DMS 273 treated with DMSO at 0.1 percent for 48 hours (cell line): Measurements from ENCODE around the gene DZIP1L.

Experiments used
- DNase-seq: peaks from one replicate; lab custom pipeline; 2025; lab: John Stamatoyannopoulos, UW

Gene DZIP1L

DNA sequence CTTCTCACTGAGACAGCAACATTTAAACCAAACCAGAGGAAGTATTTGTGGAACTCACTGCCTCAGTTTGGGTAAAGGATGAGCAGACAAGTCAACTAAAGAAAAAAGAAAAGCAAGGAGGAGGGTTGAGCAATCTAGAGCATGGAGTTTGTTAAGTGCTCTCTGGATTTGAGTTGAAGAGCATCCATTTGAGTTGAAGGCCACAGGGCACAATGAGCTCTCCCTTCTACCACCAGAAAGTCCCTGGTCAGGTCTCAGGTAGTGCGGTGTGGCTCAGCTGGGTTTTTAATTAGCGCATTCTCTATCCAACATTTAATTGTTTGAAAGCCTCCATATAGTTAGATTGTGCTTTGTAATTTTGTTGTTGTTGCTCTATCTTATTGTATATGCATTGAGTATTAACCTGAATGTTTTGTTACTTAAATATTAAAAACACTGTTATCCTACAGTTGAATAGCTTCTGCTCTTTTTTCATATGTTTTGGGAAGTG, 82.2 kb downstream of the DZIP1L start:
- no peak for DNase-seq

DNA sequence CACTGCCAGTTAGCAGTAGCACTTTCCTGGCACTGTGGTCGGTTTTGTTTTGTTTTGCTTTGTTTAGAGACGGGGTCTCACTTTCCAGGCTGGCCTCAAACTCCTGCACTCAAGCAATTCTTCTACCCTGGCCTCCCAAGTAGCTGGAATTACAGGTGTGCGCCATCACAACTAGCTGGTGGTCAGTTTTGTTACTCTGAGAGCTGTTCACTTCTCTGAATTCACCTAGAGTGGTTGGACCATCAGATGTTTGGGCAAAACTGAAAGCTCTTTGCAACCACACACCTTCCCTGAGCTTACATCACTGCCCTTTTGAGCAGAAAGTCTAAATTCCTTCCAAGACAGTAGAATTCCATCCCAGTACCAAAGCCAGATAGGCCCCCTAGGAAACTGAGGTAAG, 82.8 kb downstream of the DZIP1L start:
- DNase-seq = no peak

DNA sequence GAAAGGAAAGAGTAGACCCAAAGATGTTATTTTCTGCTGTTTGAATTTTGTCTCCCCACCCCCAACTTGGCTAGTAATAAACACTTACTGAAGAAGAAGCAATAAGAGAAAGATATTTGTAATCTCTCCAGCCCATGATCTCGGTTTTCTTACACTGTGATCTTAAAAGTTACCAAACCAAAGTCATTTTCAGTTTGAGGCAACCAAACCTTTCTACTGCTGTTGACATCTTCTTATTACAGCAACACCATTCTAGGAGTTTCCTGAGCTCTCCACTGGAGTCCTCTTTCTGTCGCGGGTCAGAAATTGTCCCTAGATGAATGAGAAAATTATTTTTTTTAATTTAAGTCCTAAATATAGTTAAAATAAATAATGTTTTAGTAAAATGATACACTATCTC, 83.9 kb downstream of the DZIP1L start:
- no peak for DNase-seq

DNA sequence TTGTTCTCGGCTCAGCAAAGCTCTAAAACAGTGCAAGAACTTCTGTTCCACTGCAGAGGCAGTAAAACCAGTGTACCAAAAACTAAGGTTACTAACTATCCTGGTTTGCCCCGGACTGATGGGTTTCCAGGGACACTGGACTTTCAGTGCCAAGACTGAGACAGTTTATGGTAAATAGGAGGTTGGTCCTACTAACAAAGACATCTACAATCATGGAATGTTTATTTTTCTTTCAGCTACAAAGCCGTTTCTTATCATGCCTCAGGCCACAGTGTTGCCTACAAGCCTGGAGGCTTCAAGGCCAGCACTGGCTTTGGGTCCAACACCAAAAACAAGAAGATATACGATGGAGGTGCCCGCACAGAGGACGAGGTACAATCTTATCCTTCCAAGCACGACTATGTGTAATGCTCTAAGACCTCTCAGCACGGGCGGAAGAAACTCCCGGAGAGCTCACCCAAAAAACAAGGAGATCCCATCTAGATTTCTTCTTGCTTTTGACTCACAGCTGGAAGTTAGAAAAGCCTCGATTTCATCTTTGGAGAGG, 84.6 kb downstream of the DZIP1L start:
- DNase-seq = no peak

DNA sequence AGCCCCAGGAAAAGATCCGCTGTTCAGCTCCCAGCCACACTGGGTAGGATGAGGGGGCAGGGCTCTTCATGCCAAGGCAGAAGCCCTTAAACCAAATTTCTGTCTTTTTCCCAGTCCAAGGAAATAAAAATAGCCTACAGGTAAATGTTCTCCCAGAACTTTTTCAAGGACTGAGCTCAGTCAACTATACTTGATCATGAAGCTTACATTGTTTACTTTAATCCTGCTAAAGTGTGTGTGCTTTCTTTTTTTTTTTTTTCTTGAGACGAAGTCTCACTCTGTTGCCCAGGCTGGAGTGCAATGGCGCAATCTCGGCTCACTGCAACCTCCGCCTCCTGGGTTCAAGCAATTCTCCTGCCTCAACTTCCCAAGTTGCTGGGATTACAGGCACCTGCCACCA, 87.6 kb downstream of the DZIP1L start:
- DNase-seq = no peak

DNA sequence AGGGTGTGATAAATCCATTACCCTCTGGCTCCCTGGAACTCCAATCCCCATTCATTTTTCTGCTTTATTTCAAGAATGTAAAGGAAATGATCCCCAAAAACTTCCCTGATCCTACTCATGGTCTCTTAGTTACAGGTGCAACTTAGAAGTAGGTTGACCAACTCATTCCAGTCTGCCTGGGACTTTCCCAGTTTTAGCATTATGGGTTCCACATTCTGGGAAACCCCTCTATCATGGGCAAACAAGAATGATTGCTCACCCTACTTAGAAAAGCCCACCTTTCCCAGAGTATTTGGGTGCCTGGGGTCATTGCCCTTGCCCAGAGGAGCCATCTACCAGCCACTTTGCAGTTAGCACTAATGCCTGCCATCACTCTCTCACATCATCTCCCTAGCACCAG, 89.9 kb downstream of the DZIP1L start:
- DNase-seq = no peak

DNA sequence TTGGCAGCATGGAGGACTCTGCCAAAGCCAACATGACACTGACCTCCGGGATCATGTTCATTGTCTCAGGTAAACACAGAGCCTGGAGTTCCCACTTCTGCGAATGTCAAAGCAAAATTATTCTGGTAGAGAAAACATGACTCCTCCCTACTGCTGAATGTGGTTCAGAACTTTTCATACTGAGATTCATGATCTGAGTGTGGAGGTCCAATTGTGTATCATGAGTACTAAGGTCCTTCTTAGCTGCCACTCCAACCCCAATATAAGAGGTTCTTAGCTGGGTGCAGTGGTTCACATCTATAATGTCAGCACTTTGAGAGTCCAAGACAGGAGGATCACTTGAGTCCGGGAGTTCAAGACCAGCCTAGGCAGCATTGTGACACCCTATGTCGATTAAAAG, 91.7 kb downstream of the DZIP1L start:
- no peak for DNase-seq

DNA sequence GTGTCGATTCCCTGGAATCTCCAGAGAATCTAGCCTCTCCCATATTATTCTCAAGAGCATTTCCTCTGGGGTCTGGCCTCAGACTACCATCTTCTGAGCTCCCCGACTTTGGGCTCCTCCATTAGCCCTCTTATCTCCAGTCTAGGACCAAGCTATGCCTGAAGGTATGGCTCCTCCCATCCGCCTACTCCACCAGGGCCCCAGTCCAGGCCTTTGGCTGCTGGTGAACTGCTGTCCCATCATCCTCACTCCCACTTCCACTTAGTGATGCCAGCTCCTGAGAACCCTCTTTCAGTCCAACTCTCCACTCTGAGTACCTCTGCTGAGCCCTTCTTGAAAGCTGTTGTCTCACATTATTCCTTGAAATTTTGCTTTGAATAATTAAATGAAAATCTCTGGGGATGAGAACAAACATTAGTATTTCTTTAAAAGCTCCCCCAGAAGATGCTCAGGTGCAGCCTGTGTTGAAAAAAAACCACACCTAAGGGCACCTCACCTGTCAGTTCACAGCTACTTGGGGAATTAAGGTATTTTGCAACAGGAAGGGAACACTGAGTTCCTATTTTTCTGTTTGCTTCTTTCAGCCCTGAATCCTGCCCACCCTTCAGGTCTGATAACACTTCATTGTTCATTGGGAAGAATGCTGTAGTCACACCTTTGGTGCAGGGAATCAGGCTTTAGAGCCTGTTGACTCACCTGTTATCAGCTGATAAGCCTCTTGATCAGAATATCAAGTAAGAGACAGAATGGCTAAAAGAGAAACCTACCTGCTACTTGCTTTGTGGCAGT, 95.9 kb downstream of the DZIP1L start:
- no peak for DNase-seq

DNA sequence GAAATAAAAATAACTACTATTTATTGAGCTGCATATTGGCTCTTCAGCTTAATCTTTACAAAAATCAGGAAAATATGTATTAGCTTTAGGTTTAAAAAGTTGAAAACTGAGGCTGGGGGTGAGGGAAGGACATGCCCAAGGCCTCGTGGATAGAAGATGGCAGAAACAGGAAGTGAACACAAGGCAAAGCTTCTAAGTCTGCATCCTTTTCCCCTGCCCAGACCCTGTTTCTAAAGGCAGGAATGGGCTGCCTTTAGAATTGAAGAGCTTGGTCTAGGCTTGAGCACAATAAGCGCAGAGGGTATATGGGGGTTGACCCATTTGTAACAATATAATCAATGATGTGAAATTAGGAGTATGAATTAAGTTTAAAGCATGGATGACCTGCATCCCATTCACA, 99.3 kb downstream of the DZIP1L start:
- no peak for DNase-seq

DNA sequence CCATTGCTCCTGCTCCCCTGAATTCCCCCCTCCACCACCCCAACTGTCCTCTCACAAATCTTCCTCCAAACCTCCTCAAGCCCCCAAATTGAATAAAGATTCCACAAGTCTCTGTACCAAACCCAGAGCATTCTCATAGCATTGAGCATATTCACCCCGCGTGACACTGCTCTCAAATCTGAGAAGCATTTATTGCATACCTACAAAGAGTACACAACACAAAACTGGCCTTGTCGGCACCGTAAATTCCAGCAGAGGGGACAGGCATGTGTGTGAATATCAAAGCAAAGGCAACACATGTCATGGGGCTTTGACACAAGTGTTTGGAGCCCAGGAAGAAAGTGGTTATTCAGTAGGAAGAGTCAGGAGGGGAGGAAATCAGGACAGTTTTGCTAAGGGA, 102.9 kb downstream of the DZIP1L start:
- no peak for DNase-seq
